Thymus (tissue), 11 donors: ENCODE measurements around the gene FBXW2. TPM values are rescaled to one million over a fixed set of nuclear protein-coding genes. Genes with fewer than 3 reads are reported as not detected.

Source experiments
- DNase-seq, 9 donors: peaks; one replicate each; pipeline ENCODE4 v3.0.0-alpha.2; 2013; ENCODE audit warnings: low spot score in 9 of 9, low read depth in 6 of 9, missing footprints in 1 of 9
- H3K27ac ChIP-seq, 2 donors: one replicate each; pipeline ENCODE4 v1.5.1; 2013; ENCODE audit warnings: control low read depth in 1 of 2, low read depth in 1 of 2, low read length in 1 of 2, mild to moderate bottlenecking in 1 of 2, moderate library complexity in 1 of 2
- H3K27me3 ChIP-seq, 2 donors: one replicate each; pipeline ENCODE4 v1.5.1; 2013; ENCODE audit warnings: low read length in 1 of 2; ENCODE audit not compliant: control insufficient read depth in 2 of 2, insufficient read depth in 1 of 2
- H3K36me3 ChIP-seq, 2 donors: one replicate each; pipeline ENCODE4 v1.5.1; 2013; ENCODE audit warnings: low read length in 1 of 2, mild to moderate bottlenecking in 1 of 2, moderate library complexity in 1 of 2; ENCODE audit not compliant: control insufficient read depth in 2 of 2, insufficient read depth in 2 of 2
- H3K4me1 ChIP-seq, 2 donors: one replicate each; pipeline ENCODE4 v1.5.1; 2013; ENCODE audit warnings: low read length in 2 of 2; ENCODE audit not compliant: control insufficient read depth in 2 of 2, insufficient read depth in 2 of 2
- H3K4me3 ChIP-seq, 2 donors: one replicate each; pipeline ENCODE4 v1.5.1; 2013; ENCODE audit warnings: low read length in 2 of 2, control low read depth in 1 of 2, mild to moderate bottlenecking in 1 of 2
- H3K9me3 ChIP-seq, 2 donors: one replicate each; pipeline ENCODE4 v1.5.1; 2013; ENCODE audit warnings: low read length in 1 of 2, mild to moderate bottlenecking in 1 of 2; ENCODE audit not compliant: control insufficient read depth in 2 of 2, insufficient read depth in 1 of 2
- WGBS: extraction: QIAGEN DNeasy Blood & Tissue Kit; methylation state at CpG from one replicate; pipeline ENCODE4 v1.1.7; 2013; 5-methylcytosine and 5-hydroxymethylcytosine counted together
- polyA plus RNA-seq: library from polyadenylated mRNA; stranded (reverse); fragments of 200-250 nt; gene quantifications from one replicate; pipeline ENCODE4 v1.2.3, GENCODE V29; 2013
- total RNA-seq: library from RNA; stranded (reverse); fragments of 120-200 nt; gene quantifications from one replicate; pipeline ENCODE4 v1.2.4, GENCODE V29; 2013
- donor health status: healthy.

Gene FBXW2
- total and polyA plus RNA-seq, 2 donors = 14.1 to 18.1 TPM

GRCh38 chr9:120787933-120788332 lies 5.3 kb downstream of the FBXW2 start:
- no peaks in the 10 kb centered on the region for H3K27me3 ChIP-seq
- 93% methylated on average over 4 of the region's 4 CpGs for WGBS
- H3K9me3 ChIP-seq = no peaks in the 10 kb centered on the region
- no peak for DNase-seq
- no peak overlapping the region for H3K4me3 ChIP-seq
- no peak overlapping the region for H3K27ac ChIP-seq
- peaks cover 16 to 45% of the 10 kb centered on the region in 2 donors for H3K36me3 ChIP-seq
- peaks cover 9 to 13% of the 10 kb centered on the region in 2 donors for H3K4me1 ChIP-seq

GRCh38 chr9:120783602-120784047 lies 9.6 kb downstream of the FBXW2 start:
- H3K4me3 ChIP-seq = no peak overlapping the region
- WGBS = 96% methylated on average over 2 of the region's 2 CpGs

GRCh38 chr9:120781236-120781635 lies 12.0 kb downstream of the FBXW2 start:
- WGBS = 99% methylated on average over 2 of the region's 2 CpGs
- Histone ChIP-seq H3K27ac (no peak overlapping the region), H3K36me3 (peaks cover 32 to 53% of the 10 kb centered on the region in 2 donors), H3K27me3 (no peaks in the 10 kb centered on the region), H3K9me3 (no peaks in the 10 kb centered on the region), H3K4me3 (no peak overlapping the region), H3K4me1 (no peaks in the 10 kb centered on the region)
- no peak for DNase-seq

More at GRCh38 chr9:120783602-120784047, 9.6 kb downstream of the FBXW2 start:
- DNase-seq = no peak
- Histone ChIP-seq H3K4me1 (no peaks in the 10 kb centered on the region), H3K27ac (no peak overlapping the region), H3K27me3 (no peaks in the 10 kb centered on the region), H3K9me3 (no peaks in the 10 kb centered on the region), H3K36me3 (peaks cover 25 to 48% of the 10 kb centered on the region in 2 donors)

- Histone ChIP-seq H3K9me3 (no peaks in the 10 kb centered on the region), H3K4me3 (no peak overlapping the region), H3K4me1 (no peaks in the 10 kb centered on the region), H3K27me3 (no peaks in the 10 kb centered on the region), H3K36me3 (peaks cover 34 to 55% of the 10 kb centered on the region in 2 donors), H3K27ac (no peak overlapping the region)
- no peak for DNase-seq
- 97% methylated on average over 3 of the region's 3 CpGs for WGBS
Observed at GRCh38 chr9:120780367-120780766, 12.8 kb downstream of the FBXW2 start.

- H3K4me3 ChIP-seq = no peak overlapping the region
Observed at GRCh38 chr9:120779227-120779626, 14.0 kb downstream of the FBXW2 start.

GRCh38 chr9:120778758-120779157 lies 14.5 kb downstream of the FBXW2 start:
- Histone ChIP-seq H3K27me3 (no peaks in the 10 kb centered on the region), H3K4me1 (no peaks in the 10 kb centered on the region), H3K36me3 (peaks cover 43 to 61% of the 10 kb centered on the region in 2 donors), H3K27ac (no peak overlapping the region), H3K4me3 (no peak overlapping the region), H3K9me3 (no peaks in the 10 kb centered on the region)
- 96% methylated on average over 2 of the region's 2 CpGs for WGBS
- DNase-seq = no peak

More at GRCh38 chr9:120779227-120779626, 14.0 kb downstream of the FBXW2 start:
- Histone ChIP-seq H3K27me3 (no peaks in the 10 kb centered on the region), H3K4me1 (no peaks in the 10 kb centered on the region), H3K36me3 (peaks cover 43 to 62% of the 10 kb centered on the region in 2 donors), H3K9me3 (no peaks in the 10 kb centered on the region), H3K27ac (no peak overlapping the region)
- DNase-seq = no peak

- H3K27ac ChIP-seq = no peak overlapping the region
- no peaks in the 10 kb centered on the region for H3K4me1 ChIP-seq
- no peak for DNase-seq
- H3K27me3 ChIP-seq = no peaks in the 10 kb centered on the region
- H3K9me3 ChIP-seq = no peaks in the 10 kb centered on the region
- H3K36me3 ChIP-seq = peaks cover 38 to 64% of the 10 kb centered on the region in 2 donors
- no peak overlapping the region for H3K4me3 ChIP-seq
- WGBS = 97% methylated on average over 5 of the region's 5 CpGs
Observed at GRCh38 chr9:120777229-120777628, 16.0 kb downstream of the FBXW2 start.

GRCh38 chr9:120776788-120777187 lies 16.4 kb downstream of the FBXW2 start:
- H3K4me1 ChIP-seq = no peaks in the 10 kb centered on the region
- 100% methylated on average over 1 of the region's 1 CpG for WGBS
- no peak overlapping the region for H3K27ac ChIP-seq
- no peak for DNase-seq
- H3K9me3 ChIP-seq = no peaks in the 10 kb centered on the region
- H3K27me3 ChIP-seq = no peaks in the 10 kb centered on the region
- peaks cover 38 to 63% of the 10 kb centered on the region in 2 donors for H3K36me3 ChIP-seq
- H3K4me3 ChIP-seq = no peak overlapping the region

GRCh38 chr9:120775859-120776258 lies 17.4 kb downstream of the FBXW2 start:
- H3K36me3 ChIP-seq = peaks cover 44 to 71% of the 10 kb centered on the region in 2 donors
- no peaks in the 10 kb centered on the region for H3K27me3 ChIP-seq
- no peak for DNase-seq
- no peaks in the 10 kb centered on the region for H3K9me3 ChIP-seq
- no peak overlapping the region for H3K27ac ChIP-seq
- no peak overlapping the region for H3K4me3 ChIP-seq
- no peaks in the 10 kb centered on the region for H3K4me1 ChIP-seq
- 99% methylated on average over 5 of the region's 5 CpGs for WGBS

- no peak overlapping the region for H3K4me3 ChIP-seq
- WGBS = 98% methylated on average over 4 of the region's 4 CpGs
- H3K4me1 ChIP-seq = no peaks in the 10 kb centered on the region
- no peak for DNase-seq
- no peaks in the 10 kb centered on the region for H3K9me3 ChIP-seq
- H3K27me3 ChIP-seq = no peaks in the 10 kb centered on the region
- H3K27ac ChIP-seq = no peak overlapping the region
- H3K36me3 ChIP-seq = peaks cover 44 to 76% of the 10 kb centered on the region in 2 donors
Observed at GRCh38 chr9:120774719-120775118, 18.5 kb downstream of the FBXW2 start.
